OCI-LY1 (cell line): ENCODE data around the gene ECSCR.

Experiments
- EZH2 ChIP-seq: fragments of 200-600 bp; sonication (generic), shearing (Covaris generic); IDR thresholded peaks from 2 replicates; pipeline ENCODE4 v1.8.0; 2017; ENCODE audit warnings: borderline replicate concordance, mixed run types, mild to moderate bottlenecking, antibody characterized with exemption, low read length, moderate library complexity, mixed read lengths
- TF ChIP-seq, protein P1 (sequence below): fragments of 200-600 bp; sonication (generic), shearing (Covaris generic); IDR thresholded peaks from 2 replicates; pipeline ENCODE4 v1.5.1; 2017; ENCODE audit warnings: mild to moderate bottlenecking, antibody characterized with exemption, low read length, moderate library complexity, mixed read lengths

DNA sequence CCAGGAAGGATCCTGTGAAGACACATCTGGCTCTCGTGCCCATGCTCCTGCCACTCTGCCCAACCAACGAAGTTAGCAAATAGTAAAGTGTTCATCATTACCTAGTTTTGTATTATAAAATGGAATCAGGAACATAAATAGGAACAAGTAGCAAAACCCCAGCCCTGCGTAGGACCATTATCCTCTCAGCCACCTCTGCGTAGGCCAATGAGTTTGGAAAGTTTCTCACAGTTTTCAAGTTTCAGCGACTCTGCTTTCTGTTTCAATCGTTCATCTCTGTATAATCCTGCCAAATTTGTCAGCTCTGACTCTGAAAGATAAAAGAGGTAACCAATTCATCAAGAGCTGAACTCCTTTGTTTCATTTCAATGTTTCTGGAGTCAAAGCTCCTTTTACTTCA, 48.6 kb downstream of the ECSCR start:
- TF ChIP-seq, protein P1, sequence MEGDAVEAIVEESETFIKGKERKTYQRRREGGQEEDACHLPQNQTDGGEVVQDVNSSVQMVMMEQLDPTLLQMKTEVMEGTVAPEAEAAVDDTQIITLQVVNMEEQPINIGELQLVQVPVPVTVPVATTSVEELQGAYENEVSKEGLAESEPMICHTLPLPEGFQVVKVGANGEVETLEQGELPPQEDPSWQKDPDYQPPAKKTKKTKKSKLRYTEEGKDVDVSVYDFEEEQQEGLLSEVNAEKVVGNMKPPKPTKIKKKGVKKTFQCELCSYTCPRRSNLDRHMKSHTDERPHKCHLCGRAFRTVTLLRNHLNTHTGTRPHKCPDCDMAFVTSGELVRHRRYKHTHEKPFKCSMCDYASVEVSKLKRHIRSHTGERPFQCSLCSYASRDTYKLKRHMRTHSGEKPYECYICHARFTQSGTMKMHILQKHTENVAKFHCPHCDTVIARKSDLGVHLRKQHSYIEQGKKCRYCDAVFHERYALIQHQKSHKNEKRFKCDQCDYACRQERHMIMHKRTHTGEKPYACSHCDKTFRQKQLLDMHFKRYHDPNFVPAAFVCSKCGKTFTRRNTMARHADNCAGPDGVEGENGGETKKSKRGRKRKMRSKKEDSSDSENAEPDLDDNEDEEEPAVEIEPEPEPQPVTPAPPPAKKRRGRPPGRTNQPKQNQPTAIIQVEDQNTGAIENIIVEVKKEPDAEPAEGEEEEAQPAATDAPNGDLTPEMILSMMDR, result no peak
- no peak for TF ChIP-seq EZH2
